HG02885 (cell line): ENCODE results near the gene TMIGD1.

Experiments
- ATAC-seq: cut with Tn5 transposase; IDR thresholded peaks from one replicate; pipeline ENCODE4 v1.9.1; 2021; ENCODE audit warnings: mild to moderate bottlenecking; ENCODE audit not compliant: unreplicated experiment, poor library complexity

Gene TMIGD1

DNA sequence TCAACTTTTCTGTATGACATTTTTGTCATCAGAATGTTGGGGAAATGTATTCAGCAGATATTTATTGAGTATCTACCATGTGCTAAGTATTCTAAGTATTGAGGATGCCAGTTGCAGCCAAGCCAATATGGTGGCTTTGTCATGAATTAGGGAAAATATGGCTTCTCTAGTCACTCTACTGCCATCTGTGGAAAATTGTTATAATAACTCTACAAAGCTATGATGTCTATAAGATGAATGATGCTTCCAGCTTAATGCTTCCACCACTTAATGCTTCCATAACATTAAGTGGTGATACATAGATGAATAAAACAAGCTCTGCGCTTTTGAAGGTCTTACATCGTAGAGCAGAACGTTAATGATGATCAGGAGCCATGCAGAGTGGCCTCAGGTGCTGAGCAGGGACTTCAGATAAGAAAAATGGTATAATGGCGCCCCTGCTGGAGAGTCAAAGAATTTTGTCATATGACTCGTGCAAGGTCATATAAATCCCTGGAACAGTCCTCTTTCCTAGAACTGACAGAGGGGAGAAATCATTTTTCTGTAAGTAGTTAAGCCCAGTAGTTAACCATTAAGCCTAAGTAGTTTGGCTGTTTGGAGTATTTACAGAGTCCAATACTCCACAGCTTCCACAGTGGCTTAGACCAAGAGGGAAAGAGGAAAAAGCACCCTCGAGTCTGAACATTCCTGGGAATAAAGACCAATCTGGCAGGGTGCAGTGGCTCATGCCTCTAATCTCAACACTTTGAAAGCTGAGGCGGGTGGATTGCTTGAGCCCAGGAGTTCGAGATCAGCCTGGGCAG lies 2.7 kb upstream of the TMIGD1 start:
- ATAC-seq: no peak

DNA sequence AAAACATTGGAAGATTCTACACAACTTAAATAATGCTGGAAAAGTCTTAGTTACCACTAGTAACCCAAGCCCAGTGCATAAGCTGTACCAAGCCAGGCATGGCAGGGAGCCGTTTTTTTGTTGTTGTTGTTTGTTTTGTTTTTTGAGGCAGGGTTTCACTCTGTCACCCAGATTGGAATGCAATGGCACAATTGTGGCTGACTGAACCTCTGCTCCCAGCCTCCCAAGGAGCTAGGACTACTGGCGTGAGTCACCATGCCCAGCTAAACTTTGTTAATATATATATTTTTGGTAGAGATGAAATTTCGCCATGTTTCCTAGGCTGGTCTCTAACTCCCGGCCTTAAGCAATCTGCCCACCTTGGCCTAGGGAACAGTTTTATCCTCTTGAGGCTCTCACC lies 564 bp upstream of the TMIGD1 start:
- no peak for ATAC-seq

DNA sequence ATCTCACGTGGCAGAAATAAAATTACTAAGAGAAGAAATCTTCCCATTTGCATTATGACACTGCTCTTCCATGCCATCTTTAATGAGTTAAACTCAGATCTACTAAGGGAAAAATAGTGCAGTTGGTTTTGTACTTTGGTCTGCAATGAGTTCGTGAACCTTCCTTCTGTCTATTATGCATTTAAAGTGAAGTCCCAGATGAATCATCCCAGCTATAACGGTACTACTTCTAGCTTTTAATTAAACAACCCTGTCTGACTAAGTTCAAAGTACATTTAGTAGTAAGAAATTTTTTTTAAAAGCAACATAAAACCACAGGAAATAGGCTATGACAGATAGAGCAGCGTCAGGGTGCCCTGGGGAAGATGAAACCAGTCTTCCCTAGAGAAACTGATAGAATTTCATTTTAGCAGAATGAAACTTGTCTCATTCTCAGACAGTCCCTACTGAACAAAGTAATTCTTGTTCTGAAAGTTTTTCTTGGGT lies 1.8 kb downstream of the TMIGD1 start:
- ATAC-seq: no peak

DNA sequence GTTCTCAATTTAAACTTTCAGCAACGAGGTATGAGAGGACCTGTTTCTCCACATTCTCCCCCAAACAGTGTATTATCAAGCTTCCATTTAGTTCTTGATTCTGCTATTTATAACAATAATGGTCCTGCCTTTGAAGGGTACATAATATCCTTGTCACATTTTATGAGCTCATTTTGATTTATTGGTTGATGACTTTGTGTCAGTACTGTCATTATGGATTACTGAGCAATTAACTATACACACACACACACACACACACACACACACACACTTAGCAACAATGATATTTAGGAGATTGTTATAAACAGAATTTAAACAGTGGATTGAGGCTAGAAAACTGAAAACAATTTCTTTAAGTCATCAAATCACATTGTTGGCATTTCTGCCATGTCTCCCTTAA lies 7.0 kb downstream of the TMIGD1 start:
- no peak for ATAC-seq

DNA sequence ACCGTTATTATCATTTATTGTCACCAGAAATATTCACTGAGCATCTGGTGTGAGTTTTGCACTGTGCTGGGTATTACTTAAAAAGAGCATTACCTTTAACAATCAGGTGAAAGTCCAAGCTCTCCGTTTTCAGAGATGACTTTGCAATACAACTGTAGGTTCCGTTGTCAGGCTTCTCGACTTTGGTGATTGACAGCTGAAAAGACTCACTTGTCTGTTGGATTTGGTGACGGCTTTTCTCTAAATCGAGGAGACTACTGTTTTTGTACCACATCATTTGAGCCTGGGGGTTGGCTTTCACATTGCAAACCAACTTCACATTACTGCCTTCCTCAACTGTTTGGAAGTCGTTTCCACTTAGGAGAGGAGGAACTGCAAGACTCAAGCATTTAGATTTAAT lies 9.1 kb downstream of the TMIGD1 start:
- ATAC-seq: no peak

DNA sequence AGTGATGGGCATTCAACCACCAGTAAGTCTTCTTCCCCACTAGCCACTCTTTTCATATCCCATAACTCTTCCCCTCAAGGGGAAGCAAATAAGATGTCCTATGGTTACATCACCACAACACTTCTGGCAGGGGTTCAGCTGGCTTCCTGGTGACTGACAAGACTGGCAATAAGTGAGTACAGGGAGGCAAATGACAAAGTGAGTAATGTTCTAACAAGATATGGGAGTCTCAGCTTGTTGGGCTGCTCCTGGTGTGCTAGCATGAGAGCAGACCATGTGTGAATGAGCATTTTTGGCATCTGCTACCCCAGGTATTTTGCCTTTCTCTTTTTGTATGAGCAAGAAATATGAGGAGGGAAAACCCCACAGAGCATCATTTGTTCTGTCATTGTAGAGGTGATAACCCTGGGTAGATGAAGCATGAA lies 9.9 kb downstream of the TMIGD1 start:
- no peak for ATAC-seq

DNA sequence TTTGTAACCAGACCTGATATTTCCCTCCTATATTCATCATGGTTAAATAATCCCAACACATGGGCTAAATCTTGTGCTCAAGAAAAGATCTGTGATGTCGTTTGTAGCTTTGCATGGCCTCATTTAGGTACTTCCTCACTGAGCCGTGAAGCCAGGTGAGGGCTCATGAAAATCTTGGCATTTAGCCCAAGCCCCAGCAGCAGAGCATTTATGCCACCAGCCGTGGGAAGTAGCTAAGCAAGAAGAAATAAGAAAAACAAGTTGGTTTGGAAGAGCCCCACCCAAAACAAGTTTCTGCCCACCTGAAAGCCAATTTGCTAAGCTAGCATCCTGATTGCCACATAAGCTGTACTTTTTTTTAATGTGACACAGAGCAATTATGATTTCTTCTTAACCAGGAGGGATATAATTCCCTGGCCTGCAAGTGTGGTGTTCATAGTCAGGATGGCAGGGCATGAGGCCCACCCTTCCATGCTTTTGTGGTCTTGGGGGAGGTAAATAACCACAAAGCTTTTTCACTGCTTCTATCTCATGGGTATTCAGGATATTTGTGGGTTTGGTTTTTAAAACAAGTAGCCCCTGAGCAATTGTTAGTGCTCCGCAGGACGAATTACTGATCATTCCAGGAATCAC lies 10.5 kb downstream of the TMIGD1 start:
- ATAC-seq: no peak

DNA sequence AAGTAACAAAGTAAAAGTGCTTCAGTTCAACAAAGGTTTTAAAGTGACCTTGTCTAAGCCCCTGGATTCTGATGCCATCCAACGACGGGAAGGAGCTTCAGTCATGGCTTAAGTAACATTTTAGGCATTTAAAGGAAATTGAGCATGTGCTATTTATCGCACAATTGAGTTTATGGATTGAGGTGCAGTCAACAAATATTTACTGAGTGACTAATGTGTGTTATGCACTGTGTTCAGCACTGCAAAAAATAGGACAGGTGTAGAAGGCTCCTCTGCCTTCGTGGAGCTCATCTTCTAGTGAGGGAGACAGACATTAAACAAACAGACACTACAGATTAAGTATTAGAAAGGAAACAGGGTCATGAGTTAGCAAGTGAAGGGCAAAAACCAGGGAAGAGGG lies 12.5 kb downstream of the TMIGD1 start:
- no peak for ATAC-seq

DNA sequence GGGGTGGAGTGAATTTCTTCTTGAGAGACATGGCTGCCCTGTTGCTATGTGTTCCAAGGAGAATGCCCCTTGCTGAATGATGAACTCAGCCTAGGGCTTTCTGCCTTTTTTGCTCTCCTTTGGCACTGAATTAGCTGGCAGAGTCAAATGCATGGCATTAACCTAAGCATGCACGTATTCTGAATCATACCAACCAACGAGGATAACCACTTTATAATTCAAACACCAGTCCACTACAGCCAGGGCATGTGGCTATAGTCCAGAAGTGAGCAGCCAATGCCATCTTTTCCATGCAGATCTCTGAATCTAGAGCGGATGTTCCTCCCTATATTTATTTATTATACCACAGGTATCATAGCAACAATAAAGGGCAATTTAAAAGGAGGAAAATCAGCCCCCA lies 15.7 kb downstream of the TMIGD1 start:
- no peak for ATAC-seq

DNA sequence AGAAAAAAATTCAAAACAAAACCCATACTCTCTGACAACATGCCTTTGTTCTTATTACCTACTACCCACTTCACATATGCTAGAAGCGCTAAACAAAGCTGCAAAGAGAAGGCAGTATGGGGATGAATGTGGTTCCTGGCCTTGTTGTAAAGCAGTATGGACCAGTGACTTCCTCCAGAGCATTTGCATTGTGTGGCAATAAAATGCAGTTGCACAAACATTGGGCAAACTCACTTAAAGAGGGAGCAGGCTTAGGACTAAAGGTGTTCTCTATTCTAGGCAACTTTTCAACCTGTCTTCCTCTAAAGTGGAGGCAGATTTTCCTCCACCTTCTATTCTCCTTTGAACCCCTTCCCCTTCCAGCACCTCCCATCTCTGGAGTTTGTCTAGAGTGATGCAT lies 17.1 kb downstream of the TMIGD1 start:
- no peak for ATAC-seq

DNA sequence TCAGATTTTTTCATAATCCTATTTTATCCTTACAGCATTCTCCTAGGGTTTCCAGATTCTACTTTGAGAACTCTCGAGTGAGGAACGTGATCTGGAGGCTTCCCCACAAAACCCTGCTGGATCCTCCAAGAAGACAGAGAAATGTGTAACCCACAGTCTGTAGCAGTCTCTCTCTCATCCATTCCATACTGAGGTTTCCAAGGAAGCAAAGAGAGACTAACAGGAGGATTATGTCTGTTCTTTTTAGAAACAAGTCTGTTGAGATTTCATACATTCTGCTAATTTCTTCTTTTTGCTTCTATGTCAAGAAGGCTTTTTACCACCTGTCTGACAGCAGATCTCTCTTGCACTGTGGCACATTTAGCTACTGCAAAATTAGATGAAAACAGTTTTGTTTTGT lies 18.8 kb downstream of the TMIGD1 start:
- no peak for ATAC-seq

DNA sequence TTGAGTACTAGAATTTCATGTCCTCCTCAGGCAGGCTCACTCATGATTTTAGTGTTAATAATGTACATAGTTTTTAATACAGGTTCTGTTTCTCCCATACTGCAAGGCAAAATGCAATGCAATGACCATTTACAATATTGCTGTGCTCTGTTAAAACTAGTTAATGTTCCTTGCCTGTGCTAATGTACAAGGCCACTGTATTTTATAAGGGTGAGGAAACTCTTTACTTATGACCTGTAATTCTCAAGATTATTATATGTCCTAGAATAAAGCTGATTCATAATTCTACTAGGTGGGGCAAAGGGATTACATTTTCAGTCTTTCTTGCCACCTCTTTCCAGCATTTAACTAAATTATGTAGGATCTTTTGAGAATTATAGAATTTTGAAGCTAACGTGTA lies 19.4 kb downstream of the TMIGD1 start:
- ATAC-seq: no peak

DNA sequence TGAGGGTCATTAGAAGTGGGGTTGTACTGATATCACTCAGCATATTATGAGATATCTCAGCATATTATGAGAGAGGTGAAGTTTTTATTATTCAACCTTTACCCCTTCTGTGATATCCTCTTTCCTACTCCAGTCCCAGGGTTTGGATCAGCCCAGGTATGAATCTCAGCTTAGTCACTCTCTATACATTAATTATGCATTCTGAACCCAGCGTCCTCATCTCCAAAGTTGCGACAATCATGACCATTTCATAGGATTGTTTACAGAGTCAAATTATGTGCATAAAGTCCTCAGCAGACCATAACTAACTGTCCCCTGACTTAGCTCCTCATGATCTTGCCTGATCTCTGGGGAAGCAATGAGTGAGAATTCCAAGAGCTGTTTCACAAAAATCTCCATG lies 21.6 kb downstream of the TMIGD1 start:
- no peak for ATAC-seq

DNA sequence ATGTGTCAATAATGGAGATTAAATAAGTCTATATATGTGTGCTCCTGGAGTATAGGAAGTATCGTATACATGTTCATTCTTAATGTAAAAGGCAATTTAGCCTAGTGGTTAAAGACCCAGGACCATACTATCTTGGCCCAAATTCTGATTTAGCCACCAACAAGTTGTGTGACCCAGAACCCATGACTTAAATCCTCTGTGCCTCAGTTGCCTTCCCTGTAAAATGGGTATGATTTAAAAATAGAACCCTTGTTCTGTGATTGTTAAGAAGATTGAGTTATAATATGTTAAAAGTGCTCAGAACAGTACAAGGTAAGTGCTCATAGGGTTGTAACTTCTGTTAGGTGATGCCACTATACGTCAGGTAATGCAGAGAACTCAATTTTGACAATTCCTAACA lies 23.3 kb downstream of the TMIGD1 start:
- no peak for ATAC-seq

DNA sequence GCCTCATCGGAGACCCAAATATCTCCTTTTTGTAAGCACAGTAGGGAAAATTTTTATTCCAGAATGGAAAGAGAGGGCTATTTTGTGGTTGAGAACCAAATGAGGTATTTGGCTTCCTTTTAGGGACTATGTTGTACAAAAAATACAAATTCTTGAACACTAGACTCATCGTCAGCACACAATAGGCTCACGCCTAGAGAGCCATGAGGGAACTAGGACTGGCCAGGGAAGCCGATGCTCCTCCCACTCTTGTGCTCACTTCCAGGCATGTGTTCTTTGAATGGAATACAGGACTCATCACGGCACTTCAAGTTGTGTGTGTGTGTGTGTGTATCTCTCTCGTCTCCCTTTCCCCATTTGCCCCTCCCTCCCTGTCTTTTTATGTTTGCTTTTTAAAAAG lies 24.3 kb downstream of the TMIGD1 start:
- ATAC-seq: no peak

DNA sequence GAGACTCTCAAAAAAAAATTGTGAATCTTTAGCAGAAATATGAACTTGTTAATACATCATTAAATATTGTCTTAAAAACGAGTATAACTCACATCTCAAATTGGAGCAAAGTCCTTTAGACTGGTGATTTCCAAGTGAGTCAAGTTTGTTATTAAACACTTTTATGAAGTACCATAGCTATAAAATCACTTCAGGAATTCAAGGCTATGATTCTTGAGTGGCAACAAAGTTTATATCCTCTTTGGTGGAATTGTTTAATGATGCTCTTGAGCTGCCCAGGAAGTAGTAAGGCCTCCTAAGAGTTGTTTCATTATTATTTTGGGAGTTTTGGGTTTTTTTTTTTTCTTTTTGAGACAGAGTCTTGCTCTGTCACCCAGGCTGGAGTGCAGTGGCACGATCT lies 25.5 kb downstream of the TMIGD1 start:
- ATAC-seq: no peak

DNA sequence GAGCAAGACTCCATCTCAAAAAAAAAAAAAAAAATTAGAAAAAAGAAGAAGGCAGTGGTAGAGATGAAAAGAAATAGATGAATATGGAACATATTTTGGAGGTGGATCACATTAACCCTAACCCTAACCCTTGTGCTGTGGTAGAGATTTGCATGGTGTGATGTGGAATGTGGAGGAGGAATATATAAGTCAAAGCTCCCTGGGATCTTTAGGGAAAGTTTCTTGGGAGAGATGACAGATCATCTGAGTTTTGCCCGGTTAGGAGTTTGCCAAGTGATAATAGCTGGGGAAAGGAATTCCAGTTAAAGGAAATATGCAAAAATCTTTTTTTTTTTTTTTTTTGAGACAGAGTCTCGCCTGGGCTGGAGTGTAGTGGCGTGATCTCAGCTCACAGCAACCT lies 29.1 kb downstream of the TMIGD1 start:
- no peak for ATAC-seq

DNA sequence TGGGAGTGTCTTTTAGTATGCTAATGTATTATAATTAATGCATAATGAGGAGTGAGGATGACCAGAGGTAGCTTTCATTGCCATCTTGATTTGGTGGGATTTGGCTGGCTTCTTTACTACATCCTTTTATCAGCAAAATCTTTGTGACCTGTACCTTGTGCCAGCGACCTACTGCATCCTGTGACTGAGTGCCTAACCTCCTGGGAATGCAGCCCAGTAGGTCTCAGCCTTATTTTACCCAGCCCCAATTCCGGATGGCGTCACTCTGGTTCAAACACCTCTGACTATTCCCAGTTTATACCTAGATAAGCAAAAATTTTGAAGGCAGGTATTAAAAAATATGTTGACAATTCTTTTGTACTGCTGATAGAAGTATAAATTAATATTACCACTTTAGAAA lies 31.6 kb downstream of the TMIGD1 start:
- no peak for ATAC-seq

DNA sequence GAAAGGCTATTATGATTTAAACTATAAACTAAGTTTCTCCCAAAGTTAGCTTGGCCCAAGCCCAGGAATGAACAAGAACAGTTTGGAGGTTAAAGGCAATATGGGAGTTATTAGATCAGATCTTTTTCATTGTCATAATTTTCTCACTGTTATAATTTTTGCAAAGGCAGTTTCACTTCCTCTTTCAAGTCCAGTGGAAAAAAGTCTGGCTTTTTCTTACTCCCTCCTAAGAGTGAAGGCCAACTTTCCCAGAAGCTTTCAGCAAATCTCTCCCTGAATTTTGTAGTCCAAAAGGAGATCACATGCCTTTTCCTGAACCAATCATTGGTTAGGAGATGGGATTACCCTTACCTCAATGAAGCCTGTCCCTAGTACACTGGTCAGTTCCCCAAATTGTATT lies 33.0 kb downstream of the TMIGD1 start:
- no peak for ATAC-seq

DNA sequence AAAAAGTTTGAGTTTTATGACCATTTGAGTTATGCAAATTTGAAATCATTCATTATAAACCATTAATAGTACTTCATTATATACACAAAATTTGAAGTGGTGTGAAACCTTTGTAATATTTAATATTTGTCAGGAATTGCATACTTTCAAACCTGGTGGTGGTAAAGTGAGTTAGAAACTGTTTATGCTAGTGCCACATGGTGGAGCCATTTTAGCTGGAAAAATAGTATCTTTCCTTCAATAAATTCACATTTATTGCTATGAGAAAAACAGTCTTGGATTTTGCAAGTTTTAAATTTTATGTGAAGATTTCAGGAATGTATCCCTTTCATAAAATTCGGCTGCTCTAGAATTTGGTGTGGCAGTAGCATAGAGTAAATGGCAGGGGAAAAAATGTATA lies 34.9 kb downstream of the TMIGD1 start:
- no peak for ATAC-seq

DNA sequence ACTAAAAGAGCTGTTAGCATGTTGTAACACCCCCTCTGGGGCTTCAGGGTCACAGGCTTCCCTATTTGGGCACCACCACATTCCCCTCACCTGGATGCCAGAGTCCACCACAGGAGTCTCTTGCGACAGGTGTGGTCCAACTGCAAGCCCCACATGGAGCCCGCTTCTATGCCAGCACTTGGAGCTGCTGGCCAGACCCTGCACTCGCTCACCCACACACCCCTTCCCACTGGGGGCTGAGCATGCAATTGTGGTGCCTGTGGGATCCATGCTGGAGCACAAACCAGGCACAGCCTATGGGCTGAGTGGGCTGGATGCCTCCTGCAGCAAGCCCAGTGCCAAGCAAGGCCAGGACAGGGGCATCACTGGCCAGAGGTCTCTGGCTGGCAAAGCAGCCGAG lies 36.1 kb downstream of the TMIGD1 start:
- ATAC-seq: no peak

DNA sequence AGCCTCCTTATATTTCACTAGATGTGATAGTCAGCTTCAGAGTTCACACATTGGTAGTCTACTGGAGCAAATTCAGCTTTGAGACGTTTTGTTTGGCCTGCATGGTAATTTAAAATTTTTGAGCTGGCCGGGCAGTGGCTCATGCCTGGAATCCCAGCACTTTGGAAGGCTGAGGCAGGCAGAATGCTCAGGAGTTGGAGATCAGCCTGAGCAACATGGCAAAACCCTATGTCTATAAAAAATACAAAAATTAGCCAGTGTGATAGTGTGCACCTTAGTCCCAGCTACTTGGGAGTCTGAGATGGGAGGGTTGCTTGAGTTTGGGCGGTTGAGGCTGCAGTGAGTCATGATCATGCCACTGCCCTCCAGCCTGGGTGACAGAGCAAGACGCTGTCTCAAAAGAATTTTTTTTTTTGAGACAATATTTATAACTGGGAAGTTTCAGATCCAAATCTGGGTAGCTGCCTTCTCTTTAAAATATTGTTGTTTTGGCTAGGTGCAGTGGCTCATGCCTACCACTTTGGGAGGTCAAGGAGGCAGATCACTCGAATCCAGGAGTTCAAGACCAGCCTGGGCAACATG lies 37.3 kb downstream of the TMIGD1 start:
- ATAC-seq: no peak
